Activated CD8-positive, alpha-beta memory T cell treated with anti-CD3 and anti-CD28 coated beads for 1 hour (primary cell): ENCODE results near the gene FBXL20.
"Not testable (repeated sequence)": the region's sequence is repeated elsewhere in the genome, so short reads cannot be mapped to it uniquely, and the experiment has no call there.

Source experiments
- DNase-seq, 2 donors: peaks; one replicate each; pipeline ENCODE4 v3.0.0-alpha.2; 2020; ENCODE audit warnings: low read depth in 1 of 2; ENCODE audit errors: extremely low read depth in 1 of 2

Gene FBXL20

DNA sequence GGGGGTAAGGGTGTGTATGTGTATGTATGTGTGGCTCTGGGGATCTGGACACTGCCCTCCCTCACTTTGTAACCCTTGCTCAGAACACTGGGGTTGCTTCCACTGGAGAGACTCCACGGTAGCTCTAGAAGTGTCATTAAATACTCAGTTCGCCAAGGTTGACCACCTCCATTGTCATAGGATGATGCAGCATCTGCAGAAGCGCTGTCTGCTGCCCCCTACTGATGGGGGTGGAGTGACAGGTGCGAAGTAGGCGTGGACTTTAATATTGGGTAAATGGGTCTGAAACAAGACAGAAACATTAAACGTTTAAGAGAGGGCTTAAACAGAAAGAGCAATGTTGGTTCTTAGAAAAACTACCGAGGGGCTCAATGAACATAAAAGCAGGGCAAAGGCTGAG is 140.1 kb downstream of the FBXL20 start:
- DNase-seq = no peak

GRCh38 chr17:39252788-39253460 is 148.5 kb downstream of the FBXL20 start:
- no peak for DNase-seq

DNA sequence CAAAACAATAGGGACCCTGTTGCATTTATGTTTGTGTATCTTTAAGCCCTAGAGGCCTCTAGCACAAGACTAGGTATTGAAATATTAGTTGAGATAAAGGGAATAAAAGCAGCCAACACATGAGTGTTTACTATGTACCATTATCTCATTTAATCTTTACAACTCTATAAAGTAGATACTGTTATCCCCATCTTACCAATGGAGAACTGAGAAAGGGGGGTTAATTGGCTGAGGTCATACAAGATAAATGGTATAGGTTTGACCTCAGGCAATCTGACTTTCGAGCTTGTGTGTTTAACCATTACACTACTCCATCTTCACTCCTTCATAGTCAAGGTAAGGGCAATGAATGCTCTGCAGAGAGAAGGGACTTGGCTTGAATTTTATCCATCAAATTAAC is 149.4 kb downstream of the FBXL20 start:
- no peak for DNase-seq

DNA sequence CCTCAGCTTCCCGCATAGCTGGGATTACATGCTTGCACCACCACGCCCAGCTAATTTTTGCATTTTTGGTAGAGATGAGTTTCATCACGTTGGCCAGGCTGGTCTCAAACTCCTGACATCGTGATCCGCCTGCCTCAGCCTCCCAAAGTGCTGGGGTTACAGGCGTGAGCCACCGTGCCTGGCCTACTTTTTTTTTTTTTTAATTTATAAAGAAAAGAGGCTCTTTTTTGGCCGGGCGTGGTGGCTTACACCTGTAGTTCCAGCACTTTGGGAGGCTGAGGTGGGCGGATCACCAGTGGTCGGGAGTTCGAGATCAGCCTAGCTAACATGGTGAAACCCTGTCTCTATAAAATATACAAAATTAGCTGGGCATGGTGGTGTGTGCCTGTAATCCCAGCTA is 151.3 kb downstream of the FBXL20 start:
- not testable (repeated sequence) for DNase-seq

DNA sequence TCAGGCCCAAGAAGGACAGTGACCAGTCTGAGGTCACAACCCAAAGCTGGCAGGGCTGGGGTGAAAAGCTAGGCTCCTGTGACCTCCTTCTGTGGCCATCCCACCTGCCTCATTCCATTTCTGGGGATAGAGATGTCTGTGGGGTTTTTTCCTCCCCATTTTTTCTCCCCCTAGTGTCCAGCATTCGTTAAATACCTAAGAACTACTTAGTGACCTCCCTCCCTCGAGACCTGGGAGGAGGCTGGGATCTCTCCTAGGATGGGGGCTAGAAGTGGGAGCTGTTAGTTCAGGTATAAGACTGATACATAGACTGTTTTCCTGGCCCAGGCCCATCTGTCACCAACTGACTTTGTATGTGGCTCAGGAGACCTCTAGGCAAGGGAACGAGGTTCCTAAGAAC is 155.2 kb downstream of the FBXL20 start:
- no peak for DNase-seq

GRCh38 chr17:39244600-39245570 is 156.5 kb downstream of the FBXL20 start:
- DNase-seq = peak; percentile 65 to 84

GRCh38 chr17:39244016-39244599 is 157.3 kb downstream of the FBXL20 start:
- no peak for DNase-seq

GRCh38 chr17:39243155-39243554 is 158.3 kb downstream of the FBXL20 start:
- no peak for DNase-seq

GRCh38 chr17:39240631-39241030 is 160.8 kb downstream of the FBXL20 start:
- no peak for DNase-seq

DNA sequence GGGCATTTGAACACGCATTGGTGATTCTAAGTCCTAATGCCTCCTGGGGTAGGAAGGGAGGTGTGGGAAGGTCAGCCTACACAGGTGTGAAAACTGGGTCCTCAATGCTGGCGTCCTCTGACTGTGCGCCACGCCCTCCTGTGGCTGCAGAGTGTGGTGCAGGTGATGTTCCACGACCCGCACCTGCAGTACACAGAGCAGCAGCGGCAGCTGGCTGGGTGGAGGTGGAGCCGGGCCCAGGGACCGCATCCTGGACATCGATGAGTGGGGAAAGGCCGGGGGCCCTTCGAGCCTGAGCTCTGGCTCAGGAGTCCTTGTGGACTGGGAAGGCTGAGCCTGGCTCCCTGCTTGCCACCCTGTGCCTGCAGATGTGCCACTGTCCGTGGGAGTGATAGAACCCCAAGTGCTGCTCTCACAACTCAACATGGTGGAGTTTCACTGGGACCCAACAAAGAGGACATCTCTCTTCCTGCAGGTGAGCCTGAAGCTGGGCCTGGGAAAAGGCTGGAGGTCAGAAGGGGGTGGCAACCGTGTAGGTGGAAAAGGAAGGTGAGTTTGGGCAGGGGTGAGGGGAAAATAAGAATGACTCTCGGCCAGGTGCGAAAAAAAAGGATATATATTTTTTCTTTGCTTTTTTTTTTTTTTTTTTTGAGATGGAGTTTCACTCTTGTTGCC is 161.6 kb downstream of the FBXL20 start:
- DNase-seq = peak; percentile 38 to 43

GRCh38 chr17:39238311-39238972 is 163.0 kb downstream of the FBXL20 start:
- peak; percentile 63 to 68 for DNase-seq

- no peak for DNase-seq
Measured at GRCh38 chr17:39237586-39237985, 163.8 kb downstream of the FBXL20 start.

GRCh38 chr17:39236981-39237441 is 164.4 kb downstream of the FBXL20 start:
- DNase-seq = no peak

- DNase-seq = no peak
Measured at GRCh38 chr17:39236450-39236927, 164.9 kb downstream of the FBXL20 start.

- no peak for DNase-seq
Measured at GRCh38 chr17:39235555-39236449, 165.6 kb downstream of the FBXL20 start.

- DNase-seq = peak; percentile 34 to 39
Measured at GRCh38 chr17:39231591-39232551, 169.6 kb downstream of the FBXL20 start.

- no peak for DNase-seq
Measured at GRCh38 chr17:39231091-39231561, 170.3 kb downstream of the FBXL20 start.

- DNase-seq = no peak
Measured at GRCh38 chr17:39230361-39230760, 171.1 kb downstream of the FBXL20 start.
